ENCODE results near the gene NFKBIE. TPM values are rescaled to one million over a fixed set of nuclear protein-coding genes. Genes with fewer than 3 reads are reported as not detected.

NFKBIE gene
- total and polyA plus RNA-seq, 2 of the 13 experiments (the other 11 are each of a cell fraction or from before 2014, with no cell fraction given), result 6.7 to 14.5 TPM

- ChIA-PET CTCF (ENCODE audit: low intra/inter-chr PET ratio, low total read pairs) (interaction anchor here (0.7 to 1.5 kb wide), 3 partner anchors 37 to 107 kb away, joined by 3 to 4 read pairs (median 4); no protein-coding TSS in a partner anchor), POLR2A (interaction anchor here (2.5 to 6.0 kb wide), 2 partner anchors 13 to 131 kb away, joined by 8 to 264 read pairs; partner anchors contain the start of genes HSP90AB1, MRPL14 and TMEM63B)
- peaks cover 31% of the 10 kb centered on the region for H4K20me1 ChIP-seq (ENCODE audit: insufficient read depth, low read length)
- peaks cover 56% of the 10 kb centered on the region for H3K4me1 ChIP-seq (ENCODE audit: insufficient read depth, low read length)
- WGBS (ENCODE audit: low lambda C conversion rate), result 93% methylated on average over 9 of the region's 9 CpGs
- H3K9me3 ChIP-seq (ENCODE audit: low read length), result no peaks in the 10 kb centered on the region
- no peaks in the 10 kb centered on the region; a peak in 1 of 5 replicates for H3K27me3 ChIP-seq (ENCODE audit: control insufficient read depth in 1 of 2, insufficient read depth in 2 of 2, low read length in 2 of 2)
- peaks cover 21% of the 10 kb centered on the region for H3K79me2 ChIP-seq (ENCODE audit: insufficient read depth, low read length)
- H3K9ac ChIP-seq (ENCODE audit: insufficient read depth, low read depth, low read length), result peak overlapping the region; percentile 92; the same call in 1 of the 2 replicates
- in situ Hi-C loops (cut with HindIII; ENCODE audit: extremely low pct_ligation_motif_present, low pct_unique_long_range_greater_than_20kb) (no loop called here), intact Hi-C loops (cut with micrococcal nuclease; ENCODE audit: unreplicated experiment) (no loop called here)
- DNase-seq (ENCODE audit: low spot score) (no peak), FAIRE-seq (no peak), ATAC-seq (no peak)
- TF ChIP-seq ZNF891 (CRISPR knock-in tag; IDR thresholded peaks at IDR 0.05) (no peak), MAFK (conservative IDR thresholded peaks at IDR 0.05 in 1 of 2, IDR thresholded peaks at IDR 0.05 in 1 of 2; ENCODE audit: low read length in 2 of 2) (0 out of 4 replicates have a peak, but pooled peaks of 1 of the 2 experiments have one; percentile 4), SOX6 (IDR thresholded peaks at IDR 0.05) (no peak), SOX6 (CRISPR knock-in tag; IDR thresholded peaks at IDR 0.05) (0 out of 2 replicates have a peak, but pooled peaks have one; percentile 5), E2F1 (CRISPR knock-in tag; IDR thresholded peaks at IDR 0.05) (no peak), RNF2 (conservative IDR thresholded peaks at IDR 0.05; ENCODE audit: low read depth) (no peak)
- peak overlapping the region; percentile 74 for H3K27ac ChIP-seq (ENCODE audit: extremely low read length, insufficient read depth, low read length)
- peak overlapping the region; percentile 96; the same call in 1 of the 2 replicates for H3K4me2 ChIP-seq (ENCODE audit: low read depth, low read length)
- H3K4me3 ChIP-seq (replicated peaks in 1 of 3; ENCODE audit: insufficient read depth in 1 of 3, low read depth in 2 of 3, low read length in 3 of 3), result no peak overlapping the region
- no TSS peak for BruUV-seq (replicated peaks)
- H2AFZ ChIP-seq (ENCODE audit: low read length), result no peak overlapping the region
- H3K36me3 ChIP-seq (replicated peaks in 1 of 2; ENCODE audit: control insufficient read depth in 1 of 2, insufficient read depth in 2 of 2, low read length in 2 of 2), result peaks cover 16 to 49% of the 10 kb centered on the region in 2 experiments
Measured at GRCh38 chr6:44258325-44258863, 7.0 kb downstream of the NFKBIE start.

Data from HepG2 (cell line).